ENCODE results near the gene CT47C1. TPM values are rescaled to one million over a fixed set of nuclear protein-coding genes. Genes with fewer than 3 reads are reported as not detected.
A peak's percentile ranks its signal among the peaks of the same experiment; 100 is the strongest.

The CT47C1 gene
- polyA plus RNA-seq, 2 of the 4 experiments (the other 2 are of a cell fraction) = not detected

- peaks cover 18% of the 10 kb centered on the region for H3K4me1 ChIP-seq
- no peaks in the 10 kb centered on the region for H3K9me3 ChIP-seq
- DNase-seq (ENCODE audit: low read depth in 1 of 2, low spot score in 1 of 2) (no peak), ATAC-seq (no peak), FAIRE-seq (no peak)
- no peak for TF ChIP-seq ZFP36 (IDR thresholded peaks at IDR 0.05; ENCODE audit: borderline replicate concordance, partially characterized antibody)
- TF ChIP-seq RARB (CRISPR knock-in tag; IDR thresholded peaks at IDR 0.05) = no peak
- no peak for TF ChIP-seq CHD2 (IDR thresholded peaks at IDR 0.05; ENCODE audit: low read length, partially characterized antibody)
- TF ChIP-seq ESRRA (IDR thresholded peaks at IDR 0.05; ENCODE audit: borderline replicate concordance, low read length) = no peak
- no peak overlapping the region for H3K27ac ChIP-seq
- ChIA-PET POLR2A (no interaction called here), CTCF (interaction anchor here (1.5 kb wide), 1 partner anchor 13 kb away, joined by 4 read pairs; no protein-coding TSS in a partner anchor)
- 38% methylated on average over 1 of the region's 1 CpG for WGBS (ENCODE audit: missing lambda C conversion rate)
- no peak overlapping the region for H3K4me3 ChIP-seq
- no peak overlapping the region for H3K4me2 ChIP-seq
Measured at GRCh38 chrX:119042996-119043395, 29.8 kb upstream of the CT47C1 start.

- DNase-seq (ENCODE audit: low read depth in 1 of 2, low spot score in 1 of 2) (no peak), FAIRE-seq (no peak), ATAC-seq (no peak)
- H3K27ac ChIP-seq = no peak overlapping the region
- H3K4me1 ChIP-seq = peaks cover 13% of the 10 kb centered on the region
- TF ChIP-seq E2F6 (IDR thresholded peaks at IDR 0.05; ENCODE audit: borderline replicate concordance, low read depth) (no peak), RAD21 (conservative IDR thresholded peaks at IDR 0.05 in 1 of 2, IDR thresholded peaks at IDR 0.05 in 1 of 2) (no peak), BHLHE40 (IDR thresholded peaks at IDR 0.05; ENCODE audit: low read depth, low read length) (no peak), SREBF2 (IDR thresholded peaks at IDR 0.05) (no peak), HDAC2 (IDR thresholded peaks at IDR 0.05) (no peak), HES2 (IDR thresholded peaks at IDR 0.05) (no peak), RCOR1 (IDR thresholded peaks at IDR 0.05; ENCODE audit: low read depth, low read length) (no peak), TP53 (CRISPR knock-in tag; IDR thresholded peaks at IDR 0.05) (no peak)
- H3K9me3 ChIP-seq = no peaks in the 10 kb centered on the region
- no peak overlapping the region for H3K4me3 ChIP-seq
- ChIA-PET CTCF (no interaction called here), POLR2A (no interaction called here)
- no peak overlapping the region for H3K4me2 ChIP-seq
- 65% methylated on average over 2 of the region's 2 CpGs for WGBS (ENCODE audit: missing lambda C conversion rate)
Measured at GRCh38 chrX:119045884-119046283, 26.9 kb upstream of the CT47C1 start.

- no peak for ATAC-seq
Measured at GRCh38 chrX:119055687-119056086, 17.1 kb upstream of the CT47C1 start.

DNA sequence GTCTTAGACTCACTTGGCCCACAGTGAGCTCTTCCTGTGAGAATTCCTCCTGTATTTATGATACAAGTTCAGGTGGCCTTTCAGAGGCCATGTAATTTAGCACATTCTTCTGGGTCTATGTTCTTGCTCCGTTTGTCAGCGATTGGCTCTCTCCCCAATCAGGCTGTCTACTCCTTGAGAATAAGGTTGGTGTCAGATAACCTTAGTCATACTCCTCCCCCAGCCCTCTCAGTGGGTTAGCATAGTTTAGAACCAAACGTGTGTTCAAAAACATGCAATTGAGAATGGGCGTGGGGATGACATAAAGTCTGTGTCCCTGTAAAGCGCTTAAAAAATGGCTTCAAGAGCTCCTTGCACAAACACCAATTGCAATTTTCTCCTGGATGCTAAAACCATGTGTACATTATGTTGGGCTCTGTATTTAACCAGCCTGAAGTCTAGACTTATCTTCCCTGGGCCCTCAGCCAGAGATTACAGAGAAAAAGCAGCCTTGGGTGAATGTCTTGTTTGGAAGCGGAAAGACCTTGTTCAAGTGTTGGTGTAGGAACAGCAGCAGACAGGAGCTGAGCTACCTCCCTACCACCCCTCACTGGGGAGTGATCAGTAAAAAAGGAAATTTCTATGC lies 9.9 kb upstream of the CT47C1 start:
- Histone ChIP-seq H3K27ac (no peak overlapping the region), H3K9me3 (no peaks in the 10 kb centered on the region), H3K4me3 (no peak overlapping the region), H3K4me2 (no peak overlapping the region), H3K4me1 (no peaks in the 10 kb centered on the region)
- TF ChIP-seq JUN (IDR thresholded peaks at IDR 0.05) = no peak
- POLR2A ChIA-PET = no interaction called here
- CTCF ChIA-PET = interaction anchor here (0.5 to 1.6 kb wide), 4 partner anchors 59 to 223 kb away, joined by 4 to 6 read pairs (median 5); no protein-coding TSS in a partner anchor
- FAIRE-seq (peak; percentile 94), ATAC-seq (no peak), DNase-seq (ENCODE audit: low read depth in 1 of 2, low spot score in 1 of 2) (no peak)
- 76% methylated on average over 6 of the region's 6 CpGs for WGBS (ENCODE audit: missing lambda C conversion rate)

More at GRCh38 chrX:119055687-119056086, 17.1 kb upstream of the CT47C1 start:
- FAIRE-seq (peak; percentile 7), DNase-seq (ENCODE audit: low read depth in 1 of 2, low spot score in 1 of 2) (no peak)
- no peaks in the 10 kb centered on the region for H3K9me3 ChIP-seq
- ChIA-PET CTCF (interaction anchor here (1.6 to 3.9 kb wide), 2 partner anchors 11 to 14 kb away, joined by 4 to 16 read pairs; no protein-coding TSS in a partner anchor), POLR2A (no interaction called here)
- H3K4me3 ChIP-seq = no peak overlapping the region
- H3K27ac ChIP-seq = no peak overlapping the region
- no peak overlapping the region for H3K4me2 ChIP-seq
- WGBS (ENCODE audit: missing lambda C conversion rate) = 39% methylated on average over 2 of the region's 2 CpGs
- H3K4me1 ChIP-seq = no peaks in the 10 kb centered on the region
- no peak for TF ChIP-seq ZC3H11A (IDR thresholded peaks at IDR 0.05)
- no peak for TF ChIP-seq E2F6 (IDR thresholded peaks at IDR 0.05; ENCODE audit: borderline replicate concordance, low read depth)
- TF ChIP-seq CBX2 (IDR thresholded peaks at IDR 0.05; ENCODE audit: borderline replicate concordance, low read depth) = no peak

All from A549 (cell line).